Renal pelvis (tissue), 4 donors: ENCODE measurements around the gene AHCYL2. TPM values are rescaled to one million over a fixed set of nuclear protein-coding genes. Genes with fewer than 3 reads are reported as not detected.
A peak's percentile ranks its signal among the peaks of the same experiment; 100 is the strongest.
"Not testable (repeated sequence)": the region's sequence is repeated elsewhere in the genome, so short reads cannot be mapped to it uniquely, and the experiment has no call there.

Source experiments
- DNase-seq: peaks from one replicate; pipeline ENCODE4 v3.0.0-alpha.2; 2013
- polyA plus RNA-seq, 3 donors: library from polyadenylated mRNA; unstranded; fragments of 120-200 nt; gene quantifications; one replicate each; pipeline ENCODE4 v1.2.1, GENCODE V29; 2013; ENCODE audit not compliant: insufficient read length in 3 of 3

Gene AHCYL2
- polyA plus RNA-seq, 3 donors: 24.9 to 31.5 (median 27.5) TPM

DNA sequence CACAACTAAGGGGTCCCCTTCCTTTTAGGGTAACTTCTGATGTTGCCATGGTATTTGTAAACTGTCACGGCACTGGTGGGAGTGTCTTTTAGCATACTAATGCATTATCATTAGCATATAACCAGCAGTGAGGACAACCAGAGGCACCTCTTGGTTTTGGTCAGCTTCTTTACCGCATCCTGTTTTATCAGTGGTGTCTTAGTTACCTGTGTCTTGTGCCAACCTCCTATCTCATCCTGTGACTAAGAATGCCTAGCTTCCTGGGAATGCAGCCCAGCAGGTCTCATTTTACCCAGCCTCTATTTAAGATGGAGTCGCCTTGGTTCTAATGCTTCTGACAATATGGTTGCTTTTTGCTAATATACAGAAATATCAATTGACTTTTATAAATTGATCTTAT lies 54.9 kb downstream of the AHCYL2 start:
- no peak for DNase-seq

DNA sequence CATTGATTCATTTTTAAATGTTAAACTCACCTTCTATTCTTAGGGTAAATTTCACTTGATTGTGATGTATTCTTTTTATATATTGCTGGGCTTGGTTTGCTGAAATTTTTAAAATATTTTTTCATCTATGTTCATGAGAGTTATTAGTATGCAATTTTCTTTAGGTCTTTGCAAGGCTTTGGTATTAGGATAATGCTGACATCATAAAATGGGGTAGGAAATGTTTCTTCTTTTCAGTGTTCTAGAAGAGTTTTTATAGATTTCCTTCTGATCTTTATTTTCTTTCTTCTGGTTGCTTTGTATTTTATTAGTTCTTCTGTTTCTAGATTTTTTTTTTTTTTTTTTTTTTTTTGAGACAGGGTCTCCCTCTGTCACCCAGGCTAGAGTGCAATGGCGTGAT lies 56.3 kb downstream of the AHCYL2 start:
- DNase-seq: no peak

DNA sequence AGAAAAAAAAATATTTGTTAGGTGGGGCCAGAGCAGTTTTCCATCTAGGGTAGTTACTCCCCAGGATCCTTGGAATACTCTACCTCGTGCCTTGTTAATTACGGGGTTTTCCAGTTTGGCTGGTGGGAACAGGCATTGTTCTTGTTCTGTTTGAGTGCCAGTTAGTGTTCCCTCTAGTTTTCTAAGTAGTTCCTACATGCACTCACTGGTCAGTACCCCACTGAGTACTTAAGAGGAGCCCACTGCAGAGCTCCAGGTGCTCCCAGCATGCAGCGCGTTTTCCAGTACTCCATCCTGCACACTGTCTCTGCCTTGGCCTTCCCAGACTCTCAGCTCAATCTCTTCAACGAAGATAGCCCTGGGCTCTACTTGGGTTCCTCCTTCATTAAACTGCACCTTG lies 58.0 kb downstream of the AHCYL2 start:
- no peak for DNase-seq

DNA sequence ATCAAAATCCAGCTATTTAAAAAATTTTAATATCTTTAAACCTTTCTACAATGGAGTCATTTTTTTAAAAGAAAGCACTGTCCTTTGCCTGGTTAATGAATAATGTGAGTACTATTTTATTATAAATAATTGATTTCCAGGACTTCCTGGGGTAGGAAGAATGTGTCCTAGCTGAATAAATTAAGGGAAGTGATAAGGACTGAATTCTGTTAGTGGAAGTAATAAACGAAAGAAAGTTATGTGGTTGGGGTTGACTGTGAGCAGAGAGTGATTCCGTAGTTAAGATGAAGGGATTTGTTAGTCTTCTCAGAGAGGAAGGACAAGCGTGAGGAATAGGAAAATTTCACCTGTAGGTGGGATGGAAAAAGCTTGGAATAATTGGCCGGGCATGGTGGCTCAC lies 59.1 kb downstream of the AHCYL2 start:
- no peak for DNase-seq

DNA sequence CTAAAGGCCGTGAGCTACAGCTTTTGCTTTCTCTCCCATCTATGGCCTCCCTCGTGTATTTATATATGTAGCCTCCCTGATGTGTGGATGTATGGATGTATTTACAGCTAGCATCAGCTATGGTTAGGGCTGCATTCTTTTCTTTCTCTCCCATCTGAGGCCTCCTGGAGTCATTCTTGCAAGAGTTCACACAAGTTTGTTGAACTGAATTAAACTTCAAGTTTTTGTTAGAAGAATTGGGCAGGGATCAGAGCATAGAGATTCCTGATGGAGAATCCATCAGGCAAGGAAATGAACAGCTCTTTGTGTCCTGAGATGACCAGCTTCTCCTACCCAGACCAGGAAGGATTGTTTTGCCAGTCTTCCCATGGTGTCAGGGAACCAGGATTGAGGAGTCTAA lies 60.3 kb downstream of the AHCYL2 start:
- peak; percentile 14 for DNase-seq

DNA sequence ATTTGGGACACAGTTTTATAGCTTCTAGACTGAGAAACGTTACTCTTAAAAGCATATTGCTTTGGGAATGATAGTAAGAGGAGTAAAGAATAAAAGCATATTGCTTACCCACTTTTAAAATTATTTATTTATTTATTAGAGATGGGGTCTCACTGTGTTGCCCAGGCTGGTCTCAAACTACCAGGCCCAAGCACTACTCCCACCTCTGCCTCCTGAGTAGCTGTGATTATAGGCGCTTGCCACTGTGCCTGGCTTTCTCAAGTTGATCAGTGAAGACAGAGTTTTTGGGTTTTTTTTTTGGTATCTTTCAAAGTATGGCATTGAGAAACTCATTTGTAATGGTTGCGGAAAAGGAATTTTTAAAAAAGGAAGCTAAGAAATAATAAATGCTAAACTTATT lies 68.0 kb downstream of the AHCYL2 start:
- no peak for DNase-seq

DNA sequence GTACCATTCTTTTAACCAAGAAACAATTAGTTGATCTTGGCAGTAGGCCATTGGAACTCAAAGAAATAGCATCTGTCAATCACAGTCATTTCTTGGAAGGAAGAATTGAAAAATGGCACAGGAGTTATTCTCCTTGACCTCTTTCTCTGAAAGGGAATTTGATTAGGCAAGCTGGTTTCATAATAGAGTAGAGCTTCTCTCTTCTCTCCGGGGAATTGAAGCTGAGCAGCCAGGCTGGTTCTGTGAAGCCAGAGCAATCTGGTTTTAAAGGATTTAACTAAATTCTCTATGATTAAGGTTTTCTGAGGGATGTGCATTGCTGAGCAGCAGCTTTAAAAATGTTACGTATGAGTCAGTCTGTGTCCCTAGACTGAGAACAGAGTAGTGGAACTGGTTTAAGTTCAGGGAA lies 70.2 kb downstream of the AHCYL2 start:
- DNase-seq: no peak

DNA sequence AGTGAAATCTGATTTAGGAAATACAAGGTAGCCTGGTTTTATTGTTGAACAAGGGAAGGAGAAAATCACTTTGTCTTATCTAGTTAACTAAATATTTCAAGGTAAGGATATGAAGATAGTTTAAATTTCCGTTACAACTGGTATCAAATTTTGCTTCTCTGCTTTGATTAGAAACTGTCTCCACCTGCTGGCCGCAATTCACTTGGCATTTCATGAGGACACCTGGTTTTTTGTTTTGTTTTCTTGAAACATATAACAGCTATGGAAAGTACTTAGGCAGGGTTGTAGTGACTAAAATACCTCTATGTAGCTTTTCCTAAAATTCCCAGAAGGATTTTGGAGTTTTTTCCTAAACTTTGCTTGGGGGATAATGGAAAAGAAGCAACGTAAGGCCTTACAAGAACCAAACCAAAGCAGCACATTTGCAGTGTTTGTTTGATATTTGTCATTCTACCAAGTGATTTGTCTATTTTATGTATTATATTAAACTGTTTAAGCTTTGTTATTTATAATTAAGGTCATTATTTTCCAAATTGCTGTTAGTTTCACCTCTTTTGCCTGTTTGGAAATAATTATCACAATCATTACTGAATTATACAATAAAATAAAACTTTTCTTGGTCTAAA lies 73.6 kb downstream of the AHCYL2 start:
- peak; percentile 50 for DNase-seq

DNA sequence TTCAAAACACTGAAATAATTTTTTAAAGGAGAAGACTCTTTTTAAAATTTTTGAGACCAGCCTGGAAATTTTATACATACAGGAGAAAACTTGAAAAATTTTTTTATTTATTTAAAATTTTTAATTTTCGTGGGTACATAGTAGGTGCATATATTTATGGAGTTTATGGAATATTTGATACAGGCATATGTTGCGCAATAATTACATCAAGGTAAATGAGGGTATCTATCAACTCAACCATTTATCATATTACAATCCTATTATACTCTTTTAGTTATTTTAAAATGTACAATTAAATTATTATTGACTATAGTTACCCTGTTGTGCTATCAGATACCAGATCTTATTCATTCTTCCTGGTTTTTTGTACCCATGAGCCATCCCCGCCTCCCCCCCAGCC lies 75.1 kb downstream of the AHCYL2 start:
- no peak for DNase-seq

DNA sequence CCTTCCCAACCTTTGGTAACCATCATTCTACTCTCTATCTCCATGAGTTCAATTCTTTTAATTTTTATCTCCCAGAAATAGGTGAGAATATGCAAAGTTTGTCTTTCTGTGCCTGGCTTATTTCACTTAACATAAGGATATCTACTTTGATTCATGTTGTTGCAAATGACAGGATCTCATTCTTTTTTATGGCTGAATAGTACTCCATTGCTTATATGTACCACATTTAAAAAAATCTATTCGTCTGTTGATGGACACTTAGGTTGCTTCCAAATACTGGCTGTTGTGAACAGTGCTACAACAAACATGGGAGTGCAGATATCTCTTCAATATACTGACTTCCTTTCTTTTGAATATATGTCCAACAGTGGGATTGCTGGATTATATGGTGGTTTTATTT lies 75.5 kb downstream of the AHCYL2 start:
- DNase-seq: not testable (repeated sequence)

DNA sequence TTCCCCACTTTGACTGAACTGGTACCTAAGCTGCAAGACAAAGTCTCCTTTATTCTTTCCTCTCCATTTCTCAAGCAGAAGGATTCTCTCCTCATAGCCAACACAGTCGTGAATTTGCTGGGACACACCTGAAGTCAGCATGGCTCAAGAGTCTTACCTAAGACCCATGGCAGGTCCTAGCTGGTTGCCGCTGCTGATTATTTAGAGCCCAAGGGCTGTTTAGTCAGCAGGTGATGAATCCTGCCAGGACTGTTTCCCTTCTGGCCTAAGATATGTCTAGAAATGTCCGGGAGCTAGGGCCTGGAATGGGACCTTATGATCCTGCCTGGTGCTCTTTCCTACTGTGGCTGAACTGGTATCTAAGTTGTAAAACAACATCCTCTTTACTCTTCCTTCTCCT lies 82.8 kb downstream of the AHCYL2 start:
- DNase-seq: no peak

DNA sequence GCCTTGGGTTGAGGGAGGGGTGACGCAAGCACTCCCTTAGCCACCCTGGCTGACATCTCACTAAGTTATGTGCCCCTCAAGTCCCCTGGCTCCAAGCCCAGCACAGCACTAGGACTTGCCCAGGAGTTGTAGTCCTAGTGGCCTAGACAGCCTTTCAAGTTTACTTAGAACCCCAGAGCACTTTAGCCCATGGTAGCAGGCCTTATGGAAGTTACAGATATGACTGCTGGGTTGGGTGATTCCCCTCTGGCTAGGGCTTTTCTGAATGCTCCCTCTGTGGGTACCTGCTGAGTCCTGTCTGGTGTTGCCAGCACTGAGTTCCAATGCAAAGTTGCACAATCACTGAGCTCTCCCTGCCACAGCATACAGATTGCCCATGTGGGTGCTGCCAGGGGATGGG lies 83.2 kb downstream of the AHCYL2 start:
- no peak for DNase-seq

DNA sequence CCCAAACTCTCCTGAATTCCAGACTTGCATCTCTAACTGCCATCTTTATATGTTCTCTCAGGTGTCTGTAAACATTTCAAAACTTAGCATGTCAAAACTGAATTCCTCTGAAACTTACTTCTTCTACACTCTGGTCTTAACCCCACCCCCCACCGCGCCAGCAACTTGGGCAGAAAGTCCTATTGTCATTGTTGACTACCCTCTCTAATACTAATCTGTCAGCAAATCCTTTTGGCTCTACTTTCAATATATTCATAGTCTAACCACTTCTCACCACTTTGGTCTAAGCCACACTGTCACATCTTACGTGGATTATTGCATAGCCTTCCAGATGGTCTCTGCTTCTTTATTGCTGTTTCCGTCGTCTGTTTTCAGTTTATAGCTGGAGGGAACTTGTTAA lies 86.6 kb downstream of the AHCYL2 start:
- no peak for DNase-seq

DNA sequence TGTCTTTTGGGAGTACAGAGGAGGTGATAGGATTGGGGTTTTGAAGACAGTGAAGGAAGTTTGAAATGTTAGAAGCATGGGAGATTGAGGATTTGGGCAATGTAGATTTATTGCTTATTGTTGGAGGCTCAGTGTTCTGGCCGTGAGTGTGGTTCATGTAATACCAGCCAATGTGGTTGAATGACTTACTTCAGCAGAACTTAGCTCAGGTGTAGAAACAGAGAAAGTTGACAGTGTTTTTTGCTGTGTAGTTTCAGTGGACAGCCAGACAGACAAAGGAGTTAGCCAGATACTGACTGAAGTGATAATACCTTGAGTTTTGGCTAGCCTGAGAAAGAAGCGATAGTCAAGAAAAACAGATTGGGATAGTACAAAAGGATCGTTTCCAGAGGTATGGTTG lies 88.5 kb downstream of the AHCYL2 start:
- DNase-seq: no peak

DNA sequence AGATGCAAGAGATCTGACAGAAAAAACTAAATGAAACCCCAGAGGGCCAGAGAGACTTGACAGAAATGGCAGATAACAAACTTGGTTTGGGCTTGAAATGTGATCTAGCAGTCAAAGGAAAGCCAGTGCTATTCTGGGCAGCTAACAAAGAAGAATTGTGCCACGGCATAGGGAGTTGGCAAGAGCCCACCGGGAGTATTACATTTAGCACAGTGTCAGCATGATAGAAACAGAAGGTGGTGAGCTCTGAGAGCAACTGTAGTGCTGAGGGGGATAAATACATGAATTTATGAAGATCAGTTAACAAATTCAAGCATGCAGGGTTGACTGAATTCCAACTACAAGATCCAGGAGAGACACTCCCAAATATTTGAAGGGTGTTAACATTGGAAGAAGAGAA lies 91.1 kb downstream of the AHCYL2 start:
- no peak for DNase-seq

DNA sequence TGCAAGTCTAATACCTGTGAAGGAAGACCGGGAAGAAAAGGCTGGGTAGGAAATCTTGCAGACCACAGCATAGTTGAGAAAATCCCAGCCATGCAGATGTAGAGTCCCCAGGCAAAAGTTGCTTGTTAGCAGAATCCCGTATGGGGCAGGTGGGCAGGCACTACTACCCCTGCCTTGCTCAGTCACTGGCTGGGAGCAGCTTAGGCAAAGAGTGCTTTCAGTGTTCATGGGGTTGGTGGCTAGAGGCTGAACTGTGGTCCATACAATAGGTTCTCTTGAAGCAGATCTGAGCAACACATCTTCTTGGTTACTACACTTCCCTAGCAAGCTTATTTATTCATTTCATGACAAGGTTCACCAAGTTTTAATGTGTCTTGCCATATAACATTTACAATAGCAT lies 92.6 kb downstream of the AHCYL2 start:
- no peak for DNase-seq

DNA sequence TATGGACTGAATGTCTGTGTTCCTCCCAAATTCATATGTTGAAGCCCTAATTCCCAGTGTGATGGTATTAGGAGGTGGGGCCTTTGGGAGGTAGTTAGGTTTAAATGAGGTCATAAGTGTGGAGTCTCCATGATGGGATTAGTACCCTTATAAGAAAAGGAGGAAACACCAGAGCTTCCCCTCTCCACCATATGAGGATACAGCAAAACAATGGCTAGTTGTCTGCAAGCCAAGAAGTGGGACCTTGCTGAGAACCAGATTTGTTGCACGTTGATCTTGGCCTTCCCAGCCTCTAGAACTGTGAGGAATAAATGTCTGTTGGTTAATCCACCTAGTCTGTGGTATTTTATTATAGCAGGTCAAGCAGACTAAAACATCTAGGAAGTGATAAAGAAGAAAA lies 102.2 kb downstream of the AHCYL2 start:
- DNase-seq: no peak

DNA sequence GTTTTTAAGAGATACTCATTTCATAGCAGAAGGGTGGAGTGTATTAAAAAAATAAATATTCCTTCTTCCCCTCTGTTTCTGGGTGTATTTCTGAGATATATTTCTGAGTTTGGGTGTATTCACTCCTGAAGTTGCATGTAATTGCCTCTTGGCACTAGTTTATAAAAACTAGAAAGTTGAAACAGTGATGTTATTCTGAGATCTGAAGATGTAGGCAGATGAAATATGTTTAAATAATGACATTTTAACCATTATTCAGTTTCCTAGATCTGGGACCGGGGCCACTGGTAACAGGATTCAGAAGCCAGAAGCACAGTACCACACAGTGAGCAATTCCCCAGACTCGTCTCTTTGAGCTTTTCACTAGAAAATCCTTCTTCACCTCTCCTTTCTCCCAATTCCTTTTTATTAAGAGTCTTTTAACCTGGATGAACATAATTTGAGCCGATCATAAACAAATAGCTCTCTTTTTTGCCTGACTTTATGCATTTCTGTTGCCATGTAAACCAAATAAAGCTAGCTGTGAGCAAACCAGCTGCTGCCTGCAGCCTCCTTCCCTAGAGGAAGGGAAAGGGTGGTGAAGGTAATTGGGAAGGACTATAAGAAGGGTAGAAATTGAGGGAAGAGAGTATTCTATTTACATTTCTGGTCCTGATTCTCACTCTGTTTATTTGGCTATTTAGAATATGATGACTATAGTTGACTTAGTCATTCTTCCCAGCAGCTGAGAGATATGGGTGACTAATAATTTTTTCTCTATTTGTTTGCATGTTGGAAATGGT lies 107.6 kb downstream of the AHCYL2 start:
- DNase-seq: no peak

DNA sequence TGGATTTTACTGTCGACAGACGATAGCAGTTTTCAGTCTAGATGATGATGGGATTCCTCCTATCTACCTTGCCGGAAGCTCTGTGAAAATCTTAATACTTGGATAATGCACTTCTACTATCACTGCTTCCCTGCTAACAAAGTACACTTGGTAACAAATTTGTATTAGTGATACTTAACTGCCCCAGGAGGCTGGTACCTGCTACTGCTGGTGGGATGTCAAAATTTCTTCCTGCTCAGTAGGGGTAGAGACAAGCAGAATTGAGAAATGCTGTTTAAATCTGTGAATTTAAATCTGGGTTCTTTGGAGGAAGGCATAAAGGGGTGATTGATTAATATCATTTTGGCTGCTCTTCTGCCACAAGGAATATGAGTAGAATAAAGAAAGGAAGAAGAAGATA lies 109.6 kb downstream of the AHCYL2 start:
- DNase-seq: no peak

DNA sequence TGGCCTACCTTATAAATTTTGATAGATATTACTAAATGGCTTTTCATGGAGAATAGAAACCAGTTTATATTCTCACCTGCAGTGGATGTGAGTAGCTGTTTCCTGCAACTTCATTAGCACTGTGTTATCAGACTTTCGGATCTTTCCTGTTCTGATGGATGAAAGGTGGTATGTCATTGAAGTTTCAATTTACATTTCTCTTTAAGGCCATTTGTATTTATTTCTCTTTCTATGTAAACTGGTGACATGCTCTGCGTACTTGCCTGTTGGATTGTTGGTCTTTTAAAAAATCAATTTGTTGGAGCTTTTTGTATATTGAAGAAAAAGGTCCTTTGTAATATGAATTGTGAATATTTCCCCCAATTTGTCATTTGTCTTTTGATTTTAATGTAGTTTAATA lies 113.6 kb downstream of the AHCYL2 start:
- no peak for DNase-seq

DNA sequence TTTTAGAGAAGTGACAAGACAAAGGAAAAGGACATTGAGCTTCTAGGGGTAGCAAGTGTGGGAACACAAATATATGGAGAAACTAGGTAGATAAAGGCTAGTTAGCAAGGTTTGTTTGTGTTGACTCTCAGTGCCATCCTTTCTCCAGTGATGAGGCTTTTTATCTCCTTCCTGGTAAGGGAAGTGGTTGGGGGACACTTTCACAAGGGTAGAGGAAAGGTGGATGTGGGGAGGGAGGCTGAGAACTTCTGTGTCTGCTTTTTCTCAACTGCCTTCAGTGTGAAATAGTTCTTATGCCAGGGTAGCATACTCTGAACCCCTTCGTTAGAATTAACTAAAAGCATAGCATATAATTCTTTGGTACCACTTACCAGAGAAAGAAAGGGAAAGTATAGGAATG lies 116.4 kb downstream of the AHCYL2 start:
- no peak for DNase-seq

DNA sequence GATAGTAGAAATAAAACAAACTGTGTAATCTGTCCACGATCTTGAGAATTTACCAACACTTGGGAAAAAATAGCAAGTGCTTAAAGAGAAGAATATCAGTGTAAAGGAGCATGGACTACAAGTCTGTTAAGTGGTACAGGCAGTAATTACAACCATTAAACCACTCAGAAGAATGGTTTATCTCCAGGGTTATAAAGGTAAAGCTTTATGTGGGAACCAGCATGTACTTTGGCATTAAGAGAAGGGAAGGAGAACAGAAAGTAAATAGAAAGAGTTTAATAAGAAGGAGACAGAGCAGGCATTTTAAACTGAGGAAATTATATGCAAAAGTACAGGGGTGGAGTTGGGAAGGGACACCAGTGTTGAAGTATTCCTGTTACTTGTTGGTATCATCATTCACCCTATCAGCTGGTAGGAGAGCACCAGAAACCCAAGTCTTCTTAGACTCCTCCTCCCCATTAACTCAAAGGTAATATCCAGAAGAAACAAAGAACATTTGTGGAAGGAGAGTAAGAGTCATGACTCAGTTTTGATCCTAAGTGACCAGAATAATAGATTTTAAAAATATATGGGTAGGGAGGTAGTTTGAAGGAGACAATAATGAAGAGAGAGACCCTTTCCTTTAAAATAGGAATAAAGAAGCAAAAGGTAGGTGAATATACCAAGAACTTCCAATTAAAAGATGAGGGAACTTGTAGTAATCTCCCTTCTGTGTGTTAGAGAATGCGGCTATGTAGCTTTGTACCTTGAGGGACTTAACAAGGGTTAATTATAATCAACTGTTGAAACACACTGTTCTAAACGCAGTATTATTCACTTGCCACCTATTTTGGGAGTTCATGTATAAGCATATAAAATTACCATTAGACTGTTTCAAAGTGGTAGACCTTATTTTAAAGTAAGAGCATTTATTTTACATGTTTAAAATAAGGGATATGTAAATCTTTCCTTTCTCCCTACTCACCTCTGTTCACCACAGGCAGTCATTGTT lies 117.3 kb downstream of the AHCYL2 start:
- DNase-seq: no peak
